B cell (primary cell): Measurements from ENCODE around the gene CDH1.

Experiments used
- CTCF ChIP-seq: fragments of 200-600 bp; IDR thresholded peaks from one replicate; pipeline ENCODE4 v1.8.0; 2022; ENCODE audit warnings: antibody characterized with exemption, mild to moderate bottlenecking
- EZH2 ChIP-seq: IDR thresholded peaks from 2 replicates; pipeline ENCODE4 v1.6.1; 2012; ENCODE audit warnings: borderline replicate concordance, low read depth, mild to moderate bottlenecking, moderate library complexity, low read length; ENCODE audit not compliant: insufficient read depth, poor library complexity, severe bottlenecking

GRCh38 chr16:68760671-68761275 lies 23.7 kb downstream of the CDH1 start:
- TF ChIP-seq CTCF (no peak), EZH2 (no peak)
